ENCODE measurements around the gene TOM1L2. TPM values are rescaled to one million over a fixed set of nuclear protein-coding genes. Genes with fewer than 3 reads are reported as not detected.
A peak's percentile ranks its signal among the peaks of the same experiment; 100 is the strongest.

The TOM1L2 gene
- total and polyA plus RNA-seq, 2 experiments from 2014 or later: 21.5 to 29.6 TPM

GRCh38 chr17:17952691-17953090 lies 19.5 kb downstream of the TOM1L2 start:
- Histone ChIP-seq H3K36me3 (replicated peaks; ENCODE audit: insufficient read depth, low read depth) (no peaks in the 10 kb centered on the region), H3K9me3 (ENCODE audit: low read depth) (no peaks in the 10 kb centered on the region), H3K4me3 (no peak overlapping the region), H3K27ac (no peak overlapping the region), H3K9me2 (replicated peaks; ENCODE audit: insufficient read depth) (no peaks in the 10 kb centered on the region), H2AFZ (no peak overlapping the region), H3K27me3 (no peaks in the 10 kb centered on the region), H3K4me1 (ENCODE audit: insufficient read depth) (no peaks in the 10 kb centered on the region), H3K79me2 (peaks cover 81% of the 10 kb centered on the region), H3K4me2 (no peak overlapping the region), H4K20me1 (ENCODE audit: insufficient read depth, poor library complexity, severe bottlenecking) (no peaks in the 10 kb centered on the region)
- TF ChIP-seq CTCF (IDR thresholded peaks at IDR 0.05; ENCODE audit: poor library complexity) (no peak), EZH2 (IDR thresholded peaks at IDR 0.05; ENCODE audit: borderline replicate concordance) (no peak), EZH2phosphoT487 (IDR thresholded peaks at IDR 0.05; ENCODE audit: low read depth, severe bottlenecking, unreplicated experiment) (no peak)
- 89% methylated on average over 3 of the region's 3 CpGs for WGBS (ENCODE audit: low lambda C conversion rate, missing lambda C conversion rate)
- DNase-seq (ENCODE audit: low spot score): no peak

- 73% methylated on average over 5 of the region's 5 CpGs for WGBS (ENCODE audit: low lambda C conversion rate, missing lambda C conversion rate)
- Histone ChIP-seq H3K36me3 (replicated peaks; ENCODE audit: insufficient read depth, low read depth) (no peaks in the 10 kb centered on the region), H3K4me3 (no peak overlapping the region), H3K4me1 (ENCODE audit: insufficient read depth) (no peaks in the 10 kb centered on the region), H3K9me3 (ENCODE audit: low read depth) (no peaks in the 10 kb centered on the region), H4K20me1 (ENCODE audit: insufficient read depth, poor library complexity, severe bottlenecking) (no peaks in the 10 kb centered on the region), H3K79me2 (peaks cover 84% of the 10 kb centered on the region), H2AFZ (no peak overlapping the region), H3K27me3 (no peaks in the 10 kb centered on the region), H3K27ac (peak overlapping the region; percentile 60), H3K9me2 (replicated peaks; ENCODE audit: insufficient read depth) (no peaks in the 10 kb centered on the region), H3K4me2 (no peak overlapping the region)
- no peak for TF ChIP-seq EZH2phosphoT487 (IDR thresholded peaks at IDR 0.05; ENCODE audit: low read depth, severe bottlenecking, unreplicated experiment)
- no peak for TF ChIP-seq EZH2 (IDR thresholded peaks at IDR 0.05; ENCODE audit: borderline replicate concordance)
- no peak for TF ChIP-seq CTCF (IDR thresholded peaks at IDR 0.05; ENCODE audit: poor library complexity)
- DNase-seq (ENCODE audit: low spot score): no peak
Measured at GRCh38 chr17:17951524-17951923, 20.7 kb downstream of the TOM1L2 start.

GRCh38 chr17:17950806-17951205 lies 21.4 kb downstream of the TOM1L2 start:
- H3K9me2 ChIP-seq (replicated peaks; ENCODE audit: insufficient read depth): no peaks in the 10 kb centered on the region
- WGBS (ENCODE audit: low lambda C conversion rate, missing lambda C conversion rate): 90% methylated on average over 1 of the region's 1 CpG
- TF ChIP-seq CTCF (IDR thresholded peaks at IDR 0.05; ENCODE audit: poor library complexity) (peak; percentile 5), EZH2 (IDR thresholded peaks at IDR 0.05; ENCODE audit: borderline replicate concordance) (no peak)
- H3K27ac ChIP-seq: peak overlapping the region; percentile 60
- H3K36me3 ChIP-seq (replicated peaks; ENCODE audit: insufficient read depth, low read depth): no peaks in the 10 kb centered on the region
- peaks cover 84% of the 10 kb centered on the region for H3K79me2 ChIP-seq
- no peak overlapping the region for H2AFZ ChIP-seq
- no peaks in the 10 kb centered on the region for H4K20me1 ChIP-seq (ENCODE audit: insufficient read depth, poor library complexity, severe bottlenecking)
- H3K27me3 ChIP-seq: no peaks in the 10 kb centered on the region
- H3K9me3 ChIP-seq (ENCODE audit: low read depth): no peaks in the 10 kb centered on the region
- no peak for DNase-seq (ENCODE audit: low spot score)
- peaks cover 3% of the 10 kb centered on the region for H3K4me1 ChIP-seq (ENCODE audit: insufficient read depth)
- no peak overlapping the region for H3K4me3 ChIP-seq
- no peak overlapping the region for H3K4me2 ChIP-seq

GRCh38 chr17:17950347-17950746 lies 21.9 kb downstream of the TOM1L2 start:
- no peak overlapping the region for H3K4me2 ChIP-seq
- H3K4me1 ChIP-seq (ENCODE audit: insufficient read depth): peaks cover 7% of the 10 kb centered on the region
- peaks cover 82% of the 10 kb centered on the region for H3K79me2 ChIP-seq
- no peak overlapping the region for H2AFZ ChIP-seq
- H4K20me1 ChIP-seq (ENCODE audit: insufficient read depth, poor library complexity, severe bottlenecking): no peaks in the 10 kb centered on the region
- TF ChIP-seq EZH2phosphoT487 (IDR thresholded peaks at IDR 0.05; ENCODE audit: low read depth, severe bottlenecking, unreplicated experiment) (no peak), CTCF (IDR thresholded peaks at IDR 0.05; ENCODE audit: poor library complexity) (no peak)
- DNase-seq (ENCODE audit: low spot score): no peak
- no peak overlapping the region for H3K4me3 ChIP-seq
- no peaks in the 10 kb centered on the region for H3K27me3 ChIP-seq
- WGBS (ENCODE audit: low lambda C conversion rate, missing lambda C conversion rate): 99% methylated on average over 7 of the region's 7 CpGs
- no peak overlapping the region for H3K27ac ChIP-seq
- H3K36me3 ChIP-seq (replicated peaks; ENCODE audit: insufficient read depth, low read depth): no peaks in the 10 kb centered on the region
- H3K9me3 ChIP-seq (ENCODE audit: low read depth): no peaks in the 10 kb centered on the region
- H3K9me2 ChIP-seq (replicated peaks; ENCODE audit: insufficient read depth): no peaks in the 10 kb centered on the region
